Fibroblast of skin of right quadriceps (primary cell): Measurements from ENCODE around the gene TMEM123.
A peak's percentile ranks its signal among the peaks of the same experiment; 100 is the strongest.

ENCODE experiments used
- DNase-seq: peaks from one replicate; pipeline ENCODE4 v3.0.0-alpha.2; 2013

TMEM123 gene

GRCh38 chr11:102347462-102348370 is 104.8 kb downstream of the TMEM123 start:
- peak; percentile 33 for DNase-seq

- DNase-seq = peak; percentile 94
Observed at GRCh38 chr11:102346748-102347461, 105.7 kb downstream of the TMEM123 start, which contains the start of gene BIRC2. Gene BIRC2 (plus strand): TSS chr11:102347214. CDS start chr11:102349855, 2,641 bp downstream.

GRCh38 chr11:102346456-102346747 is 106.2 kb downstream of the TMEM123 start:
- no peak for DNase-seq
